Suprapubic skin (tissue), 4 donors: Measurements from ENCODE around the gene KCNG1.

ENCODE experiments used
- EP300 ChIP-seq: sonication (generic); formaldehyde crosslinking; IDR thresholded peaks from one replicate; pipeline ENCODE4 v1.6.1; 2017; ENCODE audit warnings: antibody characterized with exemption
- POLR2A ChIP-seq, 2 donors: fragments of 450-650 bp; IDR thresholded peaks; one replicate each; pipeline ENCODE4 v1.6.1; 2017; ENCODE audit warnings: antibody characterized with exemption in 2 of 2, mild to moderate bottlenecking in 2 of 2, moderate library complexity in 2 of 2
- POLR2AphosphoS5 ChIP-seq, 3 donors: sonication (generic); formaldehyde crosslinking; IDR thresholded peaks; one replicate each; pipeline ENCODE4 v1.6.1; 2017; ENCODE audit warnings: antibody characterized with exemption in 3 of 3
- TF ChIP-seq, protein P1 (sequence below), 2 donors: fragments of 200-600 bp in 1 of 2; fragments of 450-650 bp in 1 of 2; sonication (generic) in 1 of 2; IDR thresholded peaks; one replicate each; pipeline ENCODE4 v1.5.1; 2016 to 2019; ENCODE audit warnings: antibody characterized with exemption in 2 of 2, mild to moderate bottlenecking in 1 of 2, moderate library complexity in 1 of 2

DNA sequence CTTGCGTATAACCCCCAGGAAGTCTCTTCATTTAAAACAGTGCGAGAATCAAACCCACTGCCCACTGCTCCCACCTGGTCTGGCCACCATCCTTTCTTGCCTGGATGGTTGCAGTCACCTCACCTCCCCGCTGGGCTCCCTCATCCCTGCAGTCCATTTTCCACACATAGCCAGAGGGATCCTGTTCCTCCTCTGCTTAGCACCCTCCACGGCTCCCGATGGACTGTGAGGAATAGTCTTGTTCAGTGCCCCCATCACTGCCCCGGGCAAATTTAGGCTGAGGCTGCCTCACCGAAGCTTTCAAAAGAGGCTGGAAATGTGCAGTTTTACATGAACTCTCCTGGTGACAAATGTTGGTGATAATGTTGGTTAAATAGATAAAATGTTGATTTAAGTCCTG lies 17.7 kb downstream of the KCNG1 start:
- TF ChIP-seq, protein P1, sequence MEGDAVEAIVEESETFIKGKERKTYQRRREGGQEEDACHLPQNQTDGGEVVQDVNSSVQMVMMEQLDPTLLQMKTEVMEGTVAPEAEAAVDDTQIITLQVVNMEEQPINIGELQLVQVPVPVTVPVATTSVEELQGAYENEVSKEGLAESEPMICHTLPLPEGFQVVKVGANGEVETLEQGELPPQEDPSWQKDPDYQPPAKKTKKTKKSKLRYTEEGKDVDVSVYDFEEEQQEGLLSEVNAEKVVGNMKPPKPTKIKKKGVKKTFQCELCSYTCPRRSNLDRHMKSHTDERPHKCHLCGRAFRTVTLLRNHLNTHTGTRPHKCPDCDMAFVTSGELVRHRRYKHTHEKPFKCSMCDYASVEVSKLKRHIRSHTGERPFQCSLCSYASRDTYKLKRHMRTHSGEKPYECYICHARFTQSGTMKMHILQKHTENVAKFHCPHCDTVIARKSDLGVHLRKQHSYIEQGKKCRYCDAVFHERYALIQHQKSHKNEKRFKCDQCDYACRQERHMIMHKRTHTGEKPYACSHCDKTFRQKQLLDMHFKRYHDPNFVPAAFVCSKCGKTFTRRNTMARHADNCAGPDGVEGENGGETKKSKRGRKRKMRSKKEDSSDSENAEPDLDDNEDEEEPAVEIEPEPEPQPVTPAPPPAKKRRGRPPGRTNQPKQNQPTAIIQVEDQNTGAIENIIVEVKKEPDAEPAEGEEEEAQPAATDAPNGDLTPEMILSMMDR (IDR thresholded peaks at IDR 0.05), result no peak
- TF ChIP-seq POLR2A (IDR thresholded peaks at IDR 0.05), result no peak
- no peak for TF ChIP-seq EP300
- no peak for TF ChIP-seq POLR2AphosphoS5 (IDR thresholded peaks at IDR 0.05)
